BJ (cell line): Measurements from ENCODE around the gene MAN1C1. TPM values are rescaled to one million over a fixed set of nuclear protein-coding genes. Genes with fewer than 3 reads are reported as not detected.
A peak's percentile ranks its signal among the peaks of the same experiment; 100 is the strongest.

ENCODE experiments used
- CTCF ChIA-PET: fragments of 350-600 bp; formaldehyde crosslinking; extraction: SDS; loops from one replicate; lab custom pipeline; 2021; ENCODE audit warnings: antibody characterized with exemption, inconsistent platforms; lab: Yijun Ruan, JAX
- POLR2A ChIA-PET: fragments of 300-600 bp; sonication (Branson Sonifier 250); formaldehyde crosslinking; extraction: SDS; loops from one replicate; lab custom pipeline; 2021; ENCODE audit warnings: antibody characterized with exemption; lab: Charles Lee
- DNase-seq: peaks from one replicate; pipeline ENCODE4 v3.0.0-alpha.2; 2011; ENCODE audit warnings: low read depth
- H3K27me3 ChIP-seq: 2 replicates; pipeline ENCODE4 v1.6.0; 2011; ENCODE audit warnings: low read length; ENCODE audit not compliant: control insufficient read depth, insufficient read depth
- H3K36me3 ChIP-seq: 2 replicates; pipeline ENCODE4 v1.5.1; 2011; ENCODE audit warnings: low read length; ENCODE audit not compliant: control insufficient read depth, insufficient read depth
- H3K4me3 ChIP-seq: 2 replicates; pipeline ENCODE4 v1.5.1; 2011; ENCODE audit warnings: low read depth, mild to moderate bottlenecking, control low read depth, low read length
- polyA plus RNA-seq: library from polyadenylated mRNA; depleted of rRNA; stranded (reverse); fragments of >200 nt; gene quantifications from 2 replicates; pipeline ENCODE4 v1.2.3, GENCODE V29; 2011
- TF ChIP-seq, protein P1 (sequence below): IDR thresholded peaks from 2 replicates; pipeline ENCODE4 v1.5.1; 2011; ENCODE audit warnings: low read depth, mild to moderate bottlenecking, control low read depth, inconsistent platforms, low read length, moderate library complexity; ENCODE audit not compliant: insufficient read depth

MAN1C1 gene
- polyA plus RNA-seq, 1 experiment: 1.1 TPM

DNA sequence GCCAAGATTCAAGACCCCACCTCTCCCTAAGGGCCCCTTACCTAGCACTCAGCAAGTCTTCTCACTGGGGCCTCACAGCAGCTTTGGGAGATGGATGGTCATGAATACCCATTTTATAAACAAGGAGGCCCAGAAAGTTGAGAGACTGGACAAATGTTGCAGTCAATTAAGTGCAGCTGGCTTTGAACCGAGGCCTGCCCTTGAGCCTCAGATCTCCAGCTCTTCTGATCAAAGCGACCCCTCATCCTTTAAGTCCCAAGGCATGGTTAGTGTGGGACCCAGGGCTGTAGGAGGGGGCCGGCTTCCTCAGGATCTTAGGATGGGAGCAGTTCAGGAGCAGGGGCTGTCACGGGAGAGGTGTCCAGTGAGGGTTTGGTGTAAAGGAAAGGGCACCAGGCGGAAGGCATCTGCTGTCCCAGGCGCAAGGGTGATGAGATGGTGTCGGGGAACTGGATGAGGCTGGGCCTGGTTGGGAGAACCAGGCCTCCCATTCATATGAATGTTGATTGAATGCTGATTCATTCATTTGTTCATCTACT, 198.0 kb downstream of the MAN1C1 start:
- TF ChIP-seq, protein P1, sequence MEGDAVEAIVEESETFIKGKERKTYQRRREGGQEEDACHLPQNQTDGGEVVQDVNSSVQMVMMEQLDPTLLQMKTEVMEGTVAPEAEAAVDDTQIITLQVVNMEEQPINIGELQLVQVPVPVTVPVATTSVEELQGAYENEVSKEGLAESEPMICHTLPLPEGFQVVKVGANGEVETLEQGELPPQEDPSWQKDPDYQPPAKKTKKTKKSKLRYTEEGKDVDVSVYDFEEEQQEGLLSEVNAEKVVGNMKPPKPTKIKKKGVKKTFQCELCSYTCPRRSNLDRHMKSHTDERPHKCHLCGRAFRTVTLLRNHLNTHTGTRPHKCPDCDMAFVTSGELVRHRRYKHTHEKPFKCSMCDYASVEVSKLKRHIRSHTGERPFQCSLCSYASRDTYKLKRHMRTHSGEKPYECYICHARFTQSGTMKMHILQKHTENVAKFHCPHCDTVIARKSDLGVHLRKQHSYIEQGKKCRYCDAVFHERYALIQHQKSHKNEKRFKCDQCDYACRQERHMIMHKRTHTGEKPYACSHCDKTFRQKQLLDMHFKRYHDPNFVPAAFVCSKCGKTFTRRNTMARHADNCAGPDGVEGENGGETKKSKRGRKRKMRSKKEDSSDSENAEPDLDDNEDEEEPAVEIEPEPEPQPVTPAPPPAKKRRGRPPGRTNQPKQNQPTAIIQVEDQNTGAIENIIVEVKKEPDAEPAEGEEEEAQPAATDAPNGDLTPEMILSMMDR: no peak
- no peaks in the 10 kb centered on the region for H3K27me3 ChIP-seq
- H3K36me3 ChIP-seq: peaks cover 40% of the 10 kb centered on the region
- no peak overlapping the region for H3K4me3 ChIP-seq
- ChIA-PET CTCF (no interaction called here), POLR2A (no interaction called here)
- DNase-seq: no peak

- H3K4me3 ChIP-seq: no peak overlapping the region
- peaks cover 33% of the 10 kb centered on the region for H3K36me3 ChIP-seq
- ChIA-PET CTCF (no interaction called here), POLR2A (no interaction called here)
- no peaks in the 10 kb centered on the region for H3K27me3 ChIP-seq
- DNase-seq: no peak
- TF ChIP-seq, protein P1: no peak
Measured at GRCh38 chr1:25815208-25816111, 198.9 kb downstream of the MAN1C1 start.

GRCh38 chr1:25816112-25816718, 199.6 kb downstream of the MAN1C1 start:
- POLR2A ChIA-PET: no interaction called here
- peaks cover 31% of the 10 kb centered on the region for H3K36me3 ChIP-seq
- TF ChIP-seq, protein P1: no peak
- DNase-seq: no peak
- no peak overlapping the region for H3K4me3 ChIP-seq
- no peaks in the 10 kb centered on the region for H3K27me3 ChIP-seq
- CTCF ChIA-PET: interaction anchor here (1.2 kb wide), 1 partner anchor 9 kb away, joined by 3 read pairs; no protein-coding TSS in a partner anchor

- no peaks in the 10 kb centered on the region for H3K27me3 ChIP-seq
- ChIA-PET POLR2A (no interaction called here), CTCF (interaction anchor here (2.3 to 3.3 kb wide), 2 partner anchors 8 to 210 kb away, joined by 5 to 14 read pairs; no protein-coding TSS in a partner anchor)
Measured at GRCh38 chr1:25817840-25818501, 201.4 kb downstream of the MAN1C1 start.

More at GRCh38 chr1:25817840-25818501, 201.4 kb downstream of the MAN1C1 start:
- Histone ChIP-seq H3K36me3 (peaks cover 23% of the 10 kb centered on the region), H3K4me3 (no peak overlapping the region)
- DNase-seq: no peak
- TF ChIP-seq, protein P1: peak; percentile 32; the same call in 1 of the 2 replicates
